GM23248 (cell line): ENCODE data around the gene TARP.

Experiments
- EZH2 ChIP-seq: fragments of 200-600 bp; sonication (generic); IDR thresholded peaks from 2 replicates; pipeline ENCODE4 v1.6.1; 2018; ENCODE audit warnings: antibody characterized with exemption, mild to moderate bottlenecking; ENCODE audit not compliant: insufficient read depth, poor library complexity, severe bottlenecking
- EZH2phosphoT487 ChIP-seq: fragments of 200-600 bp; sonication (generic); IDR thresholded peaks from 2 replicates; pipeline ENCODE4 v1.6.1; 2018; ENCODE audit warnings: antibody characterized with exemption, moderate library complexity, mild to moderate bottlenecking, low read depth; ENCODE audit not compliant: insufficient read depth

DNA sequence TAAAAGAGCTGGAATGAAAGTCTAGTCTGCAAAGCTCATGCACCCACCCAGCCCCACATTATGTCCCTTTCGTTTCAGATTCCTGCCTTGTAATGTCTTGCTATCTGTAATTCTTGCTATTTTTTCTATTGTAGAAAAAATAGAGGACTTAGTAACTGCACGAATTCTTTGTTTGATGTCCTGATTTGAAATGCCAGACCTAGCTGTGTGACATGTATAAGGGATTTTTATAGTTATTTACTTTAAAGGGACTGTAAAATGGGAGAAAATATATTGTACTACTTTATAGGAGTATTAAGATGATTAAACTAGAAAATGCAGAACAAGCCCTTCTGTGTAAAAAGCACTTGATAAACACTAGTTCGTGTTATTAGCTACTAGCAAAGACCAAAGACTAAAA is 32.4 kb downstream of the TARP start:
- TF ChIP-seq EZH2phosphoT487 (no peak), EZH2 (no peak)
